HL-60 (cell line): ENCODE results near the gene LAMA3.

Source experiments
- GABPA ChIP-seq: IDR thresholded peaks from 2 replicates; pipeline ENCODE4 v1.6.1; 2012; ENCODE audit warnings: low read depth
- POLR2AphosphoS5 ChIP-seq: IDR thresholded peaks from 2 replicates; pipeline ENCODE4 v1.6.1; 2012; ENCODE audit warnings: low read depth
- TF ChIP-seq, protein P1 (sequence below): IDR thresholded peaks from one replicate; pipeline ENCODE4 v1.5.1; 2011; ENCODE audit warnings: low read length, control low read depth, inconsistent platforms; ENCODE audit not compliant: insufficient read depth

DNA sequence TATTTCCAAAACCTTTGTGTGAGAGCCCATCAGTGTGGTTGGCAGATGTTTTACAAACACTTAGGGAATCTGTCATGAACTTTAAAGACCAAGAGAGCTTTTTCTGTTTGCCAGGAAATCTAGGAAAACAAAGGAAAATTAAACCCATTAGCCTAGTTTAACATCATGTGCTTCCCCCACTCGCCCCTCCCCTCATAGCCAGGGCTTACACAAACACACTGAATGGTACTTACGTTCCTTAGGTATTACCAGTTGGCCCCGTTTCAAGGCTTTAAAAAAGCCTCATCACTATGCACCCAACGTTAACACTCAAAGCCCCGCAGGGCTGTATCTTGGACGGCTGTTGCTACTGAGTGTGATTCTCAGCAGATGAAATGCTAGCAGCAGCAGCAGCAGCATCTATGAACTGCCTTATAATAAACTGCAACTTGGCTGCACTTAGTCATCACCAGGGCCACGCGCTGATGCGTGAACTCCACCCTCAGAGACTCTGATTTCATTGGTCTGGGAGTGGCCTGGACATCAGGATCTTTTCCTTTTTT, 305.2 kb downstream of the LAMA3 start:
- TF ChIP-seq, protein P1, sequence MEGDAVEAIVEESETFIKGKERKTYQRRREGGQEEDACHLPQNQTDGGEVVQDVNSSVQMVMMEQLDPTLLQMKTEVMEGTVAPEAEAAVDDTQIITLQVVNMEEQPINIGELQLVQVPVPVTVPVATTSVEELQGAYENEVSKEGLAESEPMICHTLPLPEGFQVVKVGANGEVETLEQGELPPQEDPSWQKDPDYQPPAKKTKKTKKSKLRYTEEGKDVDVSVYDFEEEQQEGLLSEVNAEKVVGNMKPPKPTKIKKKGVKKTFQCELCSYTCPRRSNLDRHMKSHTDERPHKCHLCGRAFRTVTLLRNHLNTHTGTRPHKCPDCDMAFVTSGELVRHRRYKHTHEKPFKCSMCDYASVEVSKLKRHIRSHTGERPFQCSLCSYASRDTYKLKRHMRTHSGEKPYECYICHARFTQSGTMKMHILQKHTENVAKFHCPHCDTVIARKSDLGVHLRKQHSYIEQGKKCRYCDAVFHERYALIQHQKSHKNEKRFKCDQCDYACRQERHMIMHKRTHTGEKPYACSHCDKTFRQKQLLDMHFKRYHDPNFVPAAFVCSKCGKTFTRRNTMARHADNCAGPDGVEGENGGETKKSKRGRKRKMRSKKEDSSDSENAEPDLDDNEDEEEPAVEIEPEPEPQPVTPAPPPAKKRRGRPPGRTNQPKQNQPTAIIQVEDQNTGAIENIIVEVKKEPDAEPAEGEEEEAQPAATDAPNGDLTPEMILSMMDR, result no peak
- TF ChIP-seq GABPA, result no peak
- TF ChIP-seq POLR2AphosphoS5, result no peak
